ENCODE data around the gene ANKMY2. TPM values are rescaled to one million over a fixed set of nuclear protein-coding genes. Genes with fewer than 3 reads are reported as not detected.

Gene ANKMY2
- total RNA-seq, 1 experiment from 2014 or later = 34.5 TPM

GRCh38 chr7:16550671-16551070, 94.9 kb downstream of the ANKMY2 start:
- Mint-ChIP-seq H3K27me3 (ENCODE audit: insufficient read depth, unreplicated experiment) (no peaks in the 10 kb centered on the region), H3K4me3 (ENCODE audit: unreplicated experiment) (no peak overlapping the region), H3K4me1 (ENCODE audit: low read depth, unreplicated experiment) (no peaks in the 10 kb centered on the region), H3K27ac (ENCODE audit: unreplicated experiment) (no peak overlapping the region), H3K9me3 (ENCODE audit: unreplicated experiment) (no peaks in the 10 kb centered on the region), H3K36me3 (ENCODE audit: insufficient read depth, unreplicated experiment) (no peaks in the 10 kb centered on the region)
- CTCF ChIA-PET = interaction anchor here (0.8 to 1.1 kb wide), 3 partner anchors 8 to 15 kb away, joined by 3 to 4 read pairs (median 3); no protein-coding TSS in a partner anchor
- Histone ChIP-seq H3K27me3 (replicated peaks; ENCODE audit: control insufficient read depth, insufficient read depth, low read length) (no peaks in the 10 kb centered on the region), H3K9me3 (no peaks in the 10 kb centered on the region), H3K4me1 (no peaks in the 10 kb centered on the region), H3K36me3 (ENCODE audit: control insufficient read depth, insufficient read depth, low read length) (peaks cover 3% of the 10 kb centered on the region; the same call in 1 of the 2 replicates), H3K4me3 (ENCODE audit: low read depth, low read length) (no peak overlapping the region)
- BruUV-seq (replicated peaks) = no TSS peak
- no peak for DNase-seq
- TF ChIP-seq CTCF (IDR thresholded peaks at IDR 0.05; ENCODE audit: insufficient read depth in 1 of 2, low read depth in 1 of 2, low read length in 1 of 2, severe bottlenecking in 1 of 2, unreplicated experiment in 1 of 2) = no peak
- intact Hi-C loops (cut with micrococcal nuclease; ENCODE audit: unreplicated experiment) = no loop called here
- POLR2A ChIA-PET = no interaction called here

Other genes with a start within 250 kb of the ANKMY2 start
- 7.3 and 7.9 TPM in 2 replicates for gene CRPPA, start 224.2 kb downstream of the ANKMY2 start, total RNA-seq (2022)
- 8.1 and 8.4 TPM in 2 replicates for gene SOSTDC1, start 180.0 kb downstream of the ANKMY2 start, total RNA-seq (2022)
- not detected in 2 replicates for gene LRRC72, start 118.9 kb downstream of the ANKMY2 start, total RNA-seq (2022)
- 148 TPM in 2 replicates for gene BZW2, start 427 bp upstream of the ANKMY2 start, total RNA-seq (2022)
- gene TSPAN13, start 108.0 kb upstream of the ANKMY2 start, total RNA-seq (2022) = 193 and 208 TPM in 2 replicates
- gene AGR2, start 159.2 kb upstream of the ANKMY2 start, total RNA-seq (2022) = 343 and 467 TPM in 2 replicates
- 1.2 and 3.1 TPM in 2 replicates for gene AGR3, start 236.2 kb upstream of the ANKMY2 start, total RNA-seq (2022)